Keratinocyte (primary cell): ENCODE measurements around the gene SDC3. TPM values are rescaled to one million over a fixed set of nuclear protein-coding genes. Genes with fewer than 3 reads are reported as not detected.

Experiments used
- DNase-seq: peaks from one replicate; pipeline ENCODE4 v3.0.0-alpha.2; 2011; ENCODE audit warnings: low read depth, missing footprints, low spot score
- FAIRE-seq: peaks from 2 replicates; lab custom pipeline; 2011; peaks lifted over from hg19 to GRCh38; lab: Jason Lieb, UNC
- H2AFZ ChIP-seq: 2 replicates; pipeline ENCODE4 v1.6.0; 2012; ENCODE audit warnings: low read length, control low read depth, inconsistent platforms; ENCODE audit not compliant: control insufficient read depth
- H3K27ac ChIP-seq: 2 replicates; pipeline ENCODE4 v1.5.1; 2011; ENCODE audit warnings: low read length; ENCODE audit not compliant: control insufficient read depth, insufficient read depth
- H3K27me3 ChIP-seq: 3 replicates; pipeline ENCODE4 v1.6.0; 2011; ENCODE audit warnings: low read length; ENCODE audit not compliant: control insufficient read depth, insufficient read depth; ENCODE audit errors: extremely low read depth
- H3K36me3 ChIP-seq, 2 experiments: 2 replicates in 1 of 2; 3 replicates in 1 of 2; pipeline ENCODE4 v1.5.1; 2011; ENCODE audit warnings: low read length in 2 of 2, mild to moderate bottlenecking in 1 of 2; ENCODE audit not compliant: control insufficient read depth in 2 of 2, insufficient read depth in 2 of 2; ENCODE audit errors: extremely low read depth in 1 of 2
- H3K4me1 ChIP-seq: 3 replicates; pipeline ENCODE4 v1.5.1; 2011; ENCODE audit warnings: low read length; ENCODE audit not compliant: control insufficient read depth, insufficient read depth; ENCODE audit errors: extremely low read depth
- H3K4me2 ChIP-seq: 3 replicates; pipeline ENCODE4 v1.6.0; 2011; ENCODE audit warnings: low read depth, low read length; ENCODE audit not compliant: control insufficient read depth, insufficient read depth; ENCODE audit errors: extremely low read depth
- H3K4me3 ChIP-seq, 3 experiments: fragments of 200-600 bp in 1 of 3; sonication (generic) in 1 of 3; 2 replicates in 2 of 3; 3 replicates in 1 of 3; pipeline ENCODE4 v1.5.1; 2011 to 2016; ENCODE audit warnings: low read length in 3 of 3, mild to moderate bottlenecking in 3 of 3, control low read depth in 2 of 3, inconsistent platforms in 1 of 3, low read depth in 1 of 3, mixed read lengths in 1 of 3, mixed run types in 1 of 3, moderate library complexity in 1 of 3; ENCODE audit not compliant: control insufficient read depth in 2 of 3, insufficient read depth in 2 of 3; ENCODE audit errors: extremely low read depth in 1 of 3
- H3K79me2 ChIP-seq: 2 replicates; pipeline ENCODE4 v1.6.0; 2012; ENCODE audit warnings: low read length; ENCODE audit not compliant: control insufficient read depth, insufficient read depth
- H3K9ac ChIP-seq: 3 replicates; pipeline ENCODE4 v1.6.0; 2011; ENCODE audit warnings: low read length; ENCODE audit not compliant: control insufficient read depth, insufficient read depth; ENCODE audit errors: extremely low read depth
- H3K9me1 ChIP-seq: 3 replicates; pipeline ENCODE4 v1.6.0; 2011; ENCODE audit warnings: low read length; ENCODE audit not compliant: control insufficient read depth, insufficient read depth; ENCODE audit errors: extremely low read depth
- H3K9me3 ChIP-seq: 2 replicates; pipeline ENCODE4 v1.5.1; 2012; ENCODE audit warnings: low read depth, low read length; ENCODE audit not compliant: control insufficient read depth
- H4K20me1 ChIP-seq: 3 replicates; pipeline ENCODE4 v1.6.0; 2011; ENCODE audit warnings: low read length; ENCODE audit not compliant: control insufficient read depth, insufficient read depth; ENCODE audit errors: extremely low read depth
- CTCF ChIP-seq, 3 experiments: IDR thresholded peaks in 1 of 3; conservative IDR thresholded peaks in 1 of 3; optimal IDR thresholded peaks in 1 of 3; 2 replicates in 2 of 3; 3 replicates in 1 of 3; pipeline versions ENCODE3 to v1.5.1; 2011; ENCODE audit warnings: low read length in 3 of 3, mild to moderate bottlenecking in 3 of 3, moderate library complexity in 2 of 3, control low read depth in 1 of 3, inconsistent platforms in 1 of 3; ENCODE audit not compliant: insufficient read depth in 2 of 3; ENCODE audit errors: extremely low read depth in 1 of 3
- EZH2 ChIP-seq: IDR thresholded peaks from one replicate; pipeline ENCODE4 v1.6.1; 2012; ENCODE audit warnings: inconsistent platforms, mild to moderate bottlenecking, low read length, moderate library complexity
- dilution Hi-C: fragments of 300-500 bp; cut with MboI; formaldehyde crosslinking; loops from one replicate; pipeline ENCODE4 v1.7.0; 2020; ENCODE audit warnings: low sequenced_read_pairs; ENCODE audit not compliant: extremely low pct_ligation_motif_present
- polyA plus RNA-seq, 5 experiments: library from polyadenylated mRNA; depleted of rRNA in 3 of 5; stranded (reverse) in 3 of 5; stranded (forward) in 1 of 5; unstranded in 1 of 5; fragments of >200 nt; gene quantifications; 1 replicate in 1 of 5; 2 replicates in 3 of 5; 3 replicates in 1 of 5; pipeline versions ENCODE4 v1.2.1 to v1.2.3, GENCODE V29; 2011 to 2012; ENCODE audit warnings: missing spikeins in 2 of 5, low read depth in 1 of 5, low replicate concordance in 1 of 5

The SDC3 gene
- polyA plus RNA-seq, 1 donor (not counting 4 experiments of a cell fraction or from before 2014, with no cell fraction given): 8.8 TPM

- TF ChIP-seq EZH2: no peak
- TF ChIP-seq CTCF (optimal IDR thresholded peaks at IDR 0.05 in 1 of 3, IDR thresholded peaks at IDR 0.05 in 1 of 3, conservative IDR thresholded peaks at IDR 0.05 in 1 of 3; ENCODE audit: extremely low read depth in 1 of 3, insufficient read depth in 2 of 3, low read length in 3 of 3): no peak
- Histone ChIP-seq H3K4me3 (no peak overlapping the region), H3K9me1 (no peaks in the 10 kb centered on the region), H3K4me2 (no peak overlapping the region), H2AFZ (no peak overlapping the region), H3K4me1 (no peaks in the 10 kb centered on the region), H3K36me3 (peaks cover 12 to 21% of the 10 kb centered on the region in 2 experiments), H4K20me1 (no peaks in the 10 kb centered on the region), H3K27me3 (no peaks in the 10 kb centered on the region), H3K9ac (no peak overlapping the region), H3K79me2 (no peaks in the 10 kb centered on the region), H3K9me3 (peaks cover 16% of the 10 kb centered on the region), H3K27ac (no peak overlapping the region)
- dilution Hi-C loops: no loop called here
- FAIRE-seq (no peak), DNase-seq (no peak)
Measured at GRCh38 chr1:30871276-30871871, 37.2 kb downstream of the SDC3 start.

- dilution Hi-C loops: no loop called here
- Histone ChIP-seq H3K9me1 (no peaks in the 10 kb centered on the region), H3K36me3 (peaks cover 12 to 21% of the 10 kb centered on the region in 2 experiments), H3K4me3 (no peak overlapping the region), H3K9ac (no peak overlapping the region), H3K4me1 (no peaks in the 10 kb centered on the region), H4K20me1 (no peaks in the 10 kb centered on the region), H3K27me3 (no peaks in the 10 kb centered on the region), H2AFZ (no peak overlapping the region), H3K4me2 (no peak overlapping the region), H3K9me3 (peaks cover 16% of the 10 kb centered on the region), H3K27ac (no peak overlapping the region), H3K79me2 (no peaks in the 10 kb centered on the region)
- no peak for FAIRE-seq
- TF ChIP-seq CTCF (optimal IDR thresholded peaks at IDR 0.05 in 1 of 3, IDR thresholded peaks at IDR 0.05 in 1 of 3, conservative IDR thresholded peaks at IDR 0.05 in 1 of 3; ENCODE audit: extremely low read depth in 1 of 3, insufficient read depth in 2 of 3, low read length in 3 of 3) (no peak), EZH2 (no peak)
- DNase-seq: no peak
Measured at GRCh38 chr1:30870656-30871055, 37.9 kb downstream of the SDC3 start.
